ENCODE measurements around the gene PRR5L. TPM values are rescaled to one million over a fixed set of nuclear protein-coding genes. Genes with fewer than 3 reads are reported as not detected.

Gene PRR5L
- polyA plus RNA-seq, 1 of the 3 experiments (the other 2 are of a cell fraction) = 0.46 TPM

DNA sequence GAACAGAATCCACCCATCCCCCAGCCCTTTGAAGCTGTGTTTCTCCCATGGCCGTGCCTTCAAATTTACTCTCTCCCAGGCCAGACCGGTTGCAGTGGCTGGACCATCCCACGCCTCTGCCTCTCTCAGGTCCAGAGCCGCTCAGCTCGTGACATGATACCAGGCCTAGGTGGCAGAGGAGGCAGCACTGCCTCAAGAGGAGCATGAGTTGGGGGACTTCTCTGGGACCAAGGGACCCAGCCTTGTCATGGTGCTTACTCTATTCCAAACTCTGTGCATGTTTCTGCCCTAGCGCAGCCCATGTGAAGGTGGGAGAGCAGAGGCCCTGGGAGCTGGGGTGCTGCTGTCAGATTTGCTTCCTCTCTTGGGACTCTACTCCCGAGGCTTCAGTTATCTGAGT lies 163.0 kb downstream of the PRR5L start:
- Histone ChIP-seq H3K27ac (ENCODE audit: low read depth in 2 of 2, low read length in 1 of 2) (no peak overlapping the region), H2AFZ (ENCODE audit: low read depth) (no peak overlapping the region), H3K4me2 (no peak overlapping the region), H3F3A (replicated peaks; ENCODE audit: insufficient read depth) (peaks cover 4% of the 10 kb centered on the region), H3K4me1 (ENCODE audit: control insufficient read depth in 1 of 2, insufficient read depth in 2 of 2, low read depth in 1 of 2, low read length in 1 of 2) (peaks cover 3 to 20% of the 10 kb centered on the region in 2 experiments; a peak in 3 of 4 replicates), H3K9me2 (no peaks in the 10 kb centered on the region), H3K4me3 (ENCODE audit: low read depth in 2 of 2, low read length in 1 of 2) (no peak overlapping the region), H3K36me3 (replicated peaks in 1 of 2; ENCODE audit: control insufficient read depth in 1 of 2, insufficient read depth in 2 of 2, low read length in 1 of 2) (no peaks in the 10 kb centered on the region), H3K79me2 (ENCODE audit: insufficient read depth) (no peaks in the 10 kb centered on the region), H3K9me3 (no peaks in the 10 kb centered on the region), H4K20me1 (ENCODE audit: insufficient read depth) (no peaks in the 10 kb centered on the region), H3K9ac (no peak overlapping the region), H3K27me3 (ENCODE audit: insufficient read depth) (no peaks in the 10 kb centered on the region)
- no peak for TF ChIP-seq EP300 (IDR thresholded peaks at IDR 0.05; ENCODE audit: borderline replicate concordance in 1 of 2, low read depth in 1 of 2, low read length in 1 of 2)
- TF ChIP-seq, protein P1, sequence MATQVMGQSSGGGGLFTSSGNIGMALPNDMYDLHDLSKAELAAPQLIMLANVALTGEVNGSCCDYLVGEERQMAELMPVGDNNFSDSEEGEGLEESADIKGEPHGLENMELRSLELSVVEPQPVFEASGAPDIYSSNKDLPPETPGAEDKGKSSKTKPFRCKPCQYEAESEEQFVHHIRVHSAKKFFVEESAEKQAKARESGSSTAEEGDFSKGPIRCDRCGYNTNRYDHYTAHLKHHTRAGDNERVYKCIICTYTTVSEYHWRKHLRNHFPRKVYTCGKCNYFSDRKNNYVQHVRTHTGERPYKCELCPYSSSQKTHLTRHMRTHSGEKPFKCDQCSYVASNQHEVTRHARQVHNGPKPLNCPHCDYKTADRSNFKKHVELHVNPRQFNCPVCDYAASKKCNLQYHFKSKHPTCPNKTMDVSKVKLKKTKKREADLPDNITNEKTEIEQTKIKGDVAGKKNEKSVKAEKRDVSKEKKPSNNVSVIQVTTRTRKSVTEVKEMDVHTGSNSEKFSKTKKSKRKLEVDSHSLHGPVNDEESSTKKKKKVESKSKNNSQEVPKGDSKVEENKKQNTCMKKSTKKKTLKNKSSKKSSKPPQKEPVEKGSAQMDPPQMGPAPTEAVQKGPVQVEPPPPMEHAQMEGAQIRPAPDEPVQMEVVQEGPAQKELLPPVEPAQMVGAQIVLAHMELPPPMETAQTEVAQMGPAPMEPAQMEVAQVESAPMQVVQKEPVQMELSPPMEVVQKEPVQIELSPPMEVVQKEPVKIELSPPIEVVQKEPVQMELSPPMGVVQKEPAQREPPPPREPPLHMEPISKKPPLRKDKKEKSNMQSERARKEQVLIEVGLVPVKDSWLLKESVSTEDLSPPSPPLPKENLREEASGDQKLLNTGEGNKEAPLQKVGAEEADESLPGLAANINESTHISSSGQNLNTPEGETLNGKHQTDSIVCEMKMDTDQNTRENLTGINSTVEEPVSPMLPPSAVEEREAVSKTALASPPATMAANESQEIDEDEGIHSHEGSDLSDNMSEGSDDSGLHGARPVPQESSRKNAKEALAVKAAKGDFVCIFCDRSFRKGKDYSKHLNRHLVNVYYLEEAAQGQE (IDR thresholded peaks at IDR 0.05; ENCODE audit: low read depth, low read length) = no peak
- no peak for TF ChIP-seq RXRA (IDR thresholded peaks at IDR 0.05; ENCODE audit: borderline replicate concordance, low read depth)
- no peak for TF ChIP-seq FOXJ3 (CRISPR knock-in tag; IDR thresholded peaks at IDR 0.05)
- no peak for TF ChIP-seq ELF1 (IDR thresholded peaks at IDR 0.05)
- TF ChIP-seq, protein P2, sequence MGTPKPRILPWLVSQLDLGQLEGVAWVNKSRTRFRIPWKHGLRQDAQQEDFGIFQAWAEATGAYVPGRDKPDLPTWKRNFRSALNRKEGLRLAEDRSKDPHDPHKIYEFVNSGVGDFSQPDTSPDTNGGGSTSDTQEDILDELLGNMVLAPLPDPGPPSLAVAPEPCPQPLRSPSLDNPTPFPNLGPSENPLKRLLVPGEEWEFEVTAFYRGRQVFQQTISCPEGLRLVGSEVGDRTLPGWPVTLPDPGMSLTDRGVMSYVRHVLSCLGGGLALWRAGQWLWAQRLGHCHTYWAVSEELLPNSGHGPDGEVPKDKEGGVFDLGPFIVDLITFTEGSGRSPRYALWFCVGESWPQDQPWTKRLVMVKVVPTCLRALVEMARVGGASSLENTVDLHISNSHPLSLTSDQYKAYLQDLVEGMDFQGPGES (IDR thresholded peaks at IDR 0.05; ENCODE audit: low read depth, low read length) = no peak
- TF ChIP-seq, protein P3, sequence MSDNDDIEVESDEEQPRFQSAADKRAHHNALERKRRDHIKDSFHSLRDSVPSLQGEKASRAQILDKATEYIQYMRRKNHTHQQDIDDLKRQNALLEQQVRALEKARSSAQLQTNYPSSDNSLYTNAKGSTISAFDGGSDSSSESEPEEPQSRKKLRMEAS (IDR thresholded peaks at IDR 0.05; ENCODE audit: low read depth) = no peak
- no peak for TF ChIP-seq EZH2phosphoT487 (IDR thresholded peaks at IDR 0.05; ENCODE audit: borderline replicate concordance, low read depth)
- no peak for TF ChIP-seq YY1 (IDR thresholded peaks at IDR 0.05; ENCODE audit: low read depth)
- TF ChIP-seq GABPA (IDR thresholded peaks at IDR 0.05; ENCODE audit: low read depth) = no peak
- no peak for TF ChIP-seq MXI1 (IDR thresholded peaks at IDR 0.05; ENCODE audit: low read depth, low read length)
- 95% methylated on average over 7 of the region's 7 CpGs for WGBS (ENCODE audit: low lambda C conversion rate)
- DNase-seq = no peak
- POLR2A ChIA-PET = no interaction called here
- CTCF ChIA-PET = interaction anchor here (1.0 to 2.7 kb wide), 4 partner anchors 20 to 167 kb away, joined by 3 to 7 read pairs (median 4); no protein-coding TSS in a partner anchor

DNA sequence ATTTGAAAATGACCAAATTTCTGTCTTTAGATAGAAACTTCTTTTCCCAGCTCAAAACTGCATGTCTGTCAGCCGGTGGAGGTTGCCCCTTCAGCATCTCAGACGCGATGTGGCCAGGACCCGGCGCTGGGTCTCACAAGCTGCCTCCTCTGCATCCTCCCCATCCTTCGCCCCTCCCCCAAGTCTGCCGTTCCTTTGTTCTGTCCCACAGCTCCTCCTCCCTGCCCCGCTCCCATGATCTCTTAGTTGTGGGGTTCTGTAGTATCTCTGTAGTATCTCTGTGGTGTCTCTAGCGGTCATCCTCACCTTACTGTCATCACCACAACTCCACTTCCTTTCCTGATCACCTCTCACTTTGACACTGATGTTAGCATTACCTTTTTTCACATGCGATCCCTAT lies 164.1 kb downstream of the PRR5L start:
- Histone ChIP-seq H3K79me2 (ENCODE audit: insufficient read depth) (no peaks in the 10 kb centered on the region), H3K4me2 (no peak overlapping the region), H3K9me2 (no peaks in the 10 kb centered on the region), H3K9me3 (no peaks in the 10 kb centered on the region), H3F3A (replicated peaks; ENCODE audit: insufficient read depth) (peaks cover 4% of the 10 kb centered on the region), H3K36me3 (replicated peaks in 1 of 2; ENCODE audit: control insufficient read depth in 1 of 2, insufficient read depth in 2 of 2, low read length in 1 of 2) (no peaks in the 10 kb centered on the region), H2AFZ (ENCODE audit: low read depth) (no peak overlapping the region), H3K4me1 (ENCODE audit: control insufficient read depth in 1 of 2, insufficient read depth in 2 of 2, low read depth in 1 of 2, low read length in 1 of 2) (peaks cover 3 to 16% of the 10 kb centered on the region in 2 experiments; a peak in 3 of 4 replicates), H3K27ac (ENCODE audit: low read depth in 2 of 2, low read length in 1 of 2) (no peak overlapping the region), H3K9ac (no peak overlapping the region), H3K27me3 (ENCODE audit: insufficient read depth) (no peaks in the 10 kb centered on the region), H3K4me3 (ENCODE audit: low read depth in 2 of 2, low read length in 1 of 2) (no peak overlapping the region), H4K20me1 (ENCODE audit: insufficient read depth) (no peaks in the 10 kb centered on the region)
- DNase-seq = no peak
- ChIA-PET POLR2A (no interaction called here), CTCF (interaction anchor here (1.0 to 2.7 kb wide), 2 partner anchors 18 to 33 kb away, joined by 5 to 7 read pairs; no protein-coding TSS in a partner anchor)
- 90% methylated on average over 10 of the region's 10 CpGs for WGBS (ENCODE audit: low lambda C conversion rate)
- TF ChIP-seq TAF1 (IDR thresholded peaks at IDR 0.05; ENCODE audit: borderline replicate concordance, low read depth, low read length) = no peak
- TF ChIP-seq, protein P4, sequence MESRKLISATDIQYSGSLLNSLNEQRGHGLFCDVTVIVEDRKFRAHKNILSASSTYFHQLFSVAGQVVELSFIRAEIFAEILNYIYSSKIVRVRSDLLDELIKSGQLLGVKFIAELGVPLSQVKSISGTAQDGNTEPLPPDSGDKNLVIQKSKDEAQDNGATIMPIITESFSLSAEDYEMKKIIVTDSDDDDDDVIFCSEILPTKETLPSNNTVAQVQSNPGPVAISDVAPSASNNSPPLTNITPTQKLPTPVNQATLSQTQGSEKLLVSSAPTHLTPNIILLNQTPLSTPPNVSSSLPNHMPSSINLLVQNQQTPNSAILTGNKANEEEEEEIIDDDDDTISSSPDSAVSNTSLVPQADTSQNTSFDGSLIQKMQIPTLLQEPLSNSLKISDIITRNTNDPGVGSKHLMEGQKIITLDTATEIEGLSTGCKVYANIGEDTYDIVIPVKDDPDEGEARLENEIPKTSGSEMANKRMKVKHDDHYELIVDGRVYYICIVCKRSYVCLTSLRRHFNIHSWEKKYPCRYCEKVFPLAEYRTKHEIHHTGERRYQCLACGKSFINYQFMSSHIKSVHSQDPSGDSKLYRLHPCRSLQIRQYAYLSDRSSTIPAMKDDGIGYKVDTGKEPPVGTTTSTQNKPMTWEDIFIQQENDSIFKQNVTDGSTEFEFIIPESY (IDR thresholded peaks at IDR 0.05; ENCODE audit: borderline replicate concordance, low read depth) = no peak
- no peak for TF ChIP-seq GABPA (IDR thresholded peaks at IDR 0.05; ENCODE audit: low read depth)
- no peak for TF ChIP-seq NRF1 (IDR thresholded peaks at IDR 0.05; ENCODE audit: low read depth, low read length)
- TF ChIP-seq, protein P5, sequence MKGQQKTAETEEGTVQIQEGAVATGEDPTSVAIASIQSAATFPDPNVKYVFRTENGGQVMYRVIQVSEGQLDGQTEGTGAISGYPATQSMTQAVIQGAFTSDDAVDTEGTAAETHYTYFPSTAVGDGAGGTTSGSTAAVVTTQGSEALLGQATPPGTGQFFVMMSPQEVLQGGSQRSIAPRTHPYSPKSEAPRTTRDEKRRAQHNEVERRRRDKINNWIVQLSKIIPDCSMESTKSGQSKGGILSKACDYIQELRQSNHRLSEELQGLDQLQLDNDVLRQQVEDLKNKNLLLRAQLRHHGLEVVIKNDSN (IDR thresholded peaks at IDR 0.05; ENCODE audit: borderline replicate concordance, low read depth) = no peak
- TF ChIP-seq RXRA (IDR thresholded peaks at IDR 0.05; ENCODE audit: borderline replicate concordance, low read depth) = no peak
- TF ChIP-seq TCF12 (IDR thresholded peaks at IDR 0.05) = no peak
- no peak for TF ChIP-seq MXI1 (IDR thresholded peaks at IDR 0.05; ENCODE audit: low read depth, low read length)
- no peak for TF ChIP-seq TEAD4 (IDR thresholded peaks at IDR 0.05; ENCODE audit: borderline replicate concordance, insufficient read depth)
- no peak for TF ChIP-seq POLR2AphosphoS5 (IDR thresholded peaks at IDR 0.05; ENCODE audit: low read depth, low read length)
- no peak for TF ChIP-seq YY1 (IDR thresholded peaks at IDR 0.05; ENCODE audit: low read depth)
- no peak for TF ChIP-seq CHD2 (IDR thresholded peaks at IDR 0.05; ENCODE audit: low read length, partially characterized antibody)
- TF ChIP-seq GATA2 (CRISPR knock-in tag; IDR thresholded peaks at IDR 0.05) = no peak

All from SK-N-SH (cell line).